Measurements from ENCODE around the gene OPCML. TPM values are rescaled to one million over a fixed set of nuclear protein-coding genes. Genes with fewer than 3 reads are reported as not detected.

Gene OPCML
- total RNA-seq, 4 donors from 2014 or later: 0.15 TPM; not detected in 3

GRCh38 chr11:133521502-133521901 is 10.8 kb downstream of the OPCML start:
- WGBS: 81% methylated on average over 2 of the region's 2 CpGs
- H3K4me3 ChIP-seq: no peak overlapping the region
- H3K27me3 ChIP-seq: no peaks in the 10 kb centered on the region
- no peak for DNase-seq (ENCODE audit: low spot score in 2 of 2)
- no peak for TF ChIP-seq EP300 (IDR thresholded peaks at IDR 0.05)
- no peak for TF ChIP-seq POLR2AphosphoS5 (IDR thresholded peaks at IDR 0.05)
- TF ChIP-seq CTCF (IDR thresholded peaks at IDR 0.05): no peak
- no peak for TF ChIP-seq POLR2A (IDR thresholded peaks at IDR 0.05)
- no peaks in the 10 kb centered on the region for H3K9me3 ChIP-seq
- no peaks in the 10 kb centered on the region for H3K36me3 ChIP-seq
- no peaks in the 10 kb centered on the region for H3K4me1 ChIP-seq
- H3K27ac ChIP-seq: no peak overlapping the region

- Histone ChIP-seq H3K27ac (no peak overlapping the region), H3K4me1 (no peaks in the 10 kb centered on the region), H3K36me3 (no peaks in the 10 kb centered on the region), H3K27me3 (no peaks in the 10 kb centered on the region), H3K9me3 (no peaks in the 10 kb centered on the region), H3K4me3 (no peak overlapping the region)
- WGBS: 72% methylated on average over 7 of the region's 7 CpGs
- TF ChIP-seq POLR2AphosphoS5 (IDR thresholded peaks at IDR 0.05) (no peak), EP300 (IDR thresholded peaks at IDR 0.05) (no peak), POLR2A (IDR thresholded peaks at IDR 0.05) (no peak), CTCF (IDR thresholded peaks at IDR 0.05) (no peak)
- DNase-seq (ENCODE audit: low spot score in 2 of 2): no peak
Measured at GRCh38 chr11:133520707-133521106, 11.6 kb downstream of the OPCML start.

GRCh38 chr11:133519560-133519959 is 12.7 kb downstream of the OPCML start:
- Histone ChIP-seq H3K27me3 (no peaks in the 10 kb centered on the region), H3K27ac (no peak overlapping the region), H3K9me3 (no peaks in the 10 kb centered on the region), H3K36me3 (no peaks in the 10 kb centered on the region), H3K4me3 (no peak overlapping the region), H3K4me1 (no peaks in the 10 kb centered on the region)
- TF ChIP-seq CTCF (IDR thresholded peaks at IDR 0.05): no peak
- TF ChIP-seq EP300 (IDR thresholded peaks at IDR 0.05): no peak
- TF ChIP-seq POLR2A (IDR thresholded peaks at IDR 0.05): no peak
- no peak for TF ChIP-seq POLR2AphosphoS5 (IDR thresholded peaks at IDR 0.05)
- 92% methylated on average over 3 of the region's 3 CpGs for WGBS
- no peak for DNase-seq (ENCODE audit: low spot score in 2 of 2)

GRCh38 chr11:133518702-133519264 is 13.5 kb downstream of the OPCML start:
- Histone ChIP-seq H3K27me3 (no peaks in the 10 kb centered on the region), H3K27ac (no peak overlapping the region), H3K9me3 (no peaks in the 10 kb centered on the region), H3K36me3 (no peaks in the 10 kb centered on the region), H3K4me3 (no peak overlapping the region), H3K4me1 (no peaks in the 10 kb centered on the region)
- TF ChIP-seq CTCF (IDR thresholded peaks at IDR 0.05) (no peak), POLR2A (IDR thresholded peaks at IDR 0.05) (no peak), EP300 (IDR thresholded peaks at IDR 0.05) (no peak), POLR2AphosphoS5 (IDR thresholded peaks at IDR 0.05) (no peak)
- WGBS: 38% methylated on average over 6 of the region's 7 CpGs
- DNase-seq (ENCODE audit: low spot score in 2 of 2): no peak

GRCh38 chr11:133516845-133517244 is 15.5 kb downstream of the OPCML start:
- H3K36me3 ChIP-seq: no peaks in the 10 kb centered on the region
- no peak overlapping the region for H3K4me3 ChIP-seq
- no peaks in the 10 kb centered on the region for H3K27me3 ChIP-seq
- H3K4me1 ChIP-seq: no peaks in the 10 kb centered on the region
- TF ChIP-seq EP300 (IDR thresholded peaks at IDR 0.05) (no peak), CTCF (IDR thresholded peaks at IDR 0.05) (no peak), POLR2A (IDR thresholded peaks at IDR 0.05) (no peak), POLR2AphosphoS5 (IDR thresholded peaks at IDR 0.05) (no peak)
- H3K9me3 ChIP-seq: no peaks in the 10 kb centered on the region
- DNase-seq (ENCODE audit: low spot score in 2 of 2): no peak
- no peak overlapping the region for H3K27ac ChIP-seq
- 65% methylated on average over 8 of the region's 8 CpGs for WGBS

Measured in suprapubic skin (tissue), 4 donors.